ENCODE data around the gene PTOV1. TPM values are rescaled to one million over a fixed set of nuclear protein-coding genes. Genes with fewer than 3 reads are reported as not detected.

Gene PTOV1
- total and polyA plus RNA-seq, 2 of the 13 experiments (the other 11 are each of a cell fraction or from before 2014, with no cell fraction given): 63.5 to 68.5 TPM

- TF ChIP-seq ZNF704 (CRISPR knock-in tag; IDR thresholded peaks at IDR 0.05; ENCODE audit: borderline replicate concordance) (no peak), GATAD1 (CRISPR knock-in tag; IDR thresholded peaks at IDR 0.05) (peak; percentile 82)
Observed at GRCh38 chr19:49877020-49877878, 26.3 kb downstream of the PTOV1 start, which contains the start of the genes AKT1S1 and TBC1D17 (continued).

- peak overlapping the region; percentile 99 for H3K27ac ChIP-seq (ENCODE audit: extremely low read length, insufficient read depth, low read length)
- CTCF ChIA-PET (ENCODE audit: low intra/inter-chr PET ratio, low total read pairs): no interaction called here
- no peaks in the 10 kb centered on the region; a peak in 1 of 5 replicates for H3K27me3 ChIP-seq (ENCODE audit: control insufficient read depth in 1 of 2, insufficient read depth in 2 of 2, low read length in 2 of 2)
- intact Hi-C loops (cut with micrococcal nuclease; ENCODE audit: unreplicated experiment) (no loop called here), in situ Hi-C loops (cut with HindIII; ENCODE audit: extremely low pct_ligation_motif_present, low pct_unique_long_range_greater_than_20kb) (no loop called here)
- FAIRE-seq: peak; percentile 56
- WGBS (ENCODE audit: low lambda C conversion rate): 23% methylated on average over 25 of the region's 41 CpGs
- peak overlapping the region; percentile 89 for H3K9ac ChIP-seq (ENCODE audit: insufficient read depth, low read depth, low read length)
- peak; percentile 93 for DNase-seq (ENCODE audit: low spot score)
- H2AFZ ChIP-seq (ENCODE audit: low read length): no peak overlapping the region
- peaks cover 31% of the 10 kb centered on the region for H3K4me1 ChIP-seq (ENCODE audit: insufficient read depth, low read length)
- no peaks in the 10 kb centered on the region for H3K9me3 ChIP-seq (ENCODE audit: low read length)
- H3K79me2 ChIP-seq (ENCODE audit: insufficient read depth, low read length): peaks cover 38% of the 10 kb centered on the region
- POLR2A ChIA-PET: interaction anchor here (1.0 to 3.3 kb wide), 6 partner anchors 9 to 238 kb away, joined by 4 to 21 read pairs (median 16); partner anchors contain the start of genes ATF5, NUP62, PNKP and PTOV1
- peak; percentile 80 for ATAC-seq
- H3K4me3 ChIP-seq (replicated peaks in 1 of 3; ENCODE audit: insufficient read depth in 1 of 3, low read depth in 2 of 3, low read length in 3 of 3): peak overlapping the region; percentile 69 to 99 (median 72)
- no TSS peak for BruUV-seq (replicated peaks)
- peak overlapping the region; percentile 76 for H3K4me2 ChIP-seq (ENCODE audit: low read depth, low read length)
- H3K36me3 ChIP-seq (replicated peaks in 1 of 2; ENCODE audit: control insufficient read depth in 1 of 2, insufficient read depth in 2 of 2, low read length in 2 of 2): peaks cover 18 to 48% of the 10 kb centered on the region in 2 experiments
- peaks cover 5% of the 10 kb centered on the region; the same call in 1 of the 2 replicates for H4K20me1 ChIP-seq (ENCODE audit: insufficient read depth, low read length)
- TF ChIP-seq BCLAF1 (IDR thresholded peaks at IDR 0.05) (no peak), ZIK1 (CRISPR knock-in tag; IDR thresholded peaks at IDR 0.05; ENCODE audit: borderline replicate concordance, low read depth) (no peak), ZNF263 (CRISPR knock-in tag; IDR thresholded peaks at IDR 0.05) (peak; percentile 29; the same call in 1 of the 2 replicates), NCOR1 (IDR thresholded peaks at IDR 0.05; ENCODE audit: borderline replicate concordance, low read length) (no peak), ATF7-NPFF (CRISPR knock-in tag; IDR thresholded peaks at IDR 0.05; ENCODE audit: low read depth) (0 out of 2 replicates have a peak, but pooled peaks have one; percentile 37), ZNF652 (CRISPR knock-in tag; IDR thresholded peaks at IDR 0.05; ENCODE audit: borderline replicate concordance, low read depth) (no peak), MXI1 (IDR thresholded peaks at IDR 0.05; ENCODE audit: borderline replicate concordance, low read depth, low read length) (peak; percentile 57; the same call in 1 of the 3 replicates), PHF21A (CRISPR knock-in tag; IDR thresholded peaks at IDR 0.05) (peak; percentile 52), DR1 (CRISPR knock-in tag; IDR thresholded peaks at IDR 0.05) (peak; percentile 29; the same call in 1 of the 2 replicates), ZNF205 (CRISPR knock-in tag; IDR thresholded peaks at IDR 0.05) (no peak), NFYB (CRISPR knock-in tag; IDR thresholded peaks at IDR 0.05) (peak; percentile 71), ARHGAP35 (CRISPR knock-in tag; IDR thresholded peaks at IDR 0.05; ENCODE audit: borderline replicate concordance) (0 out of 2 replicates have a peak, but pooled peaks have one; percentile 70), AGO2 (optimal IDR thresholded peaks at IDR 0.05; ENCODE audit: low read depth, low read length) (peak; percentile 85), ZNF879 (CRISPR knock-in tag; IDR thresholded peaks at IDR 0.05) (no peak), YEATS2 (CRISPR knock-in tag; IDR thresholded peaks at IDR 0.05; ENCODE audit: borderline replicate concordance) (peak; percentile 21; the same call in 1 of the 2 replicates)
Observed at GRCh38 chr19:49877879-49878743, 27.2 kb downstream of the PTOV1 start.

All from HepG2 (cell line).